Measurements from ENCODE around the gene RPL22L1.

GRCh38 chr3:170910542-170910941 is 40.5 kb upstream of the RPL22L1 start:
- no peak for TF ChIP-seq EZH2phosphoT487 (IDR thresholded peaks at IDR 0.05)
- TF ChIP-seq, protein P1, sequence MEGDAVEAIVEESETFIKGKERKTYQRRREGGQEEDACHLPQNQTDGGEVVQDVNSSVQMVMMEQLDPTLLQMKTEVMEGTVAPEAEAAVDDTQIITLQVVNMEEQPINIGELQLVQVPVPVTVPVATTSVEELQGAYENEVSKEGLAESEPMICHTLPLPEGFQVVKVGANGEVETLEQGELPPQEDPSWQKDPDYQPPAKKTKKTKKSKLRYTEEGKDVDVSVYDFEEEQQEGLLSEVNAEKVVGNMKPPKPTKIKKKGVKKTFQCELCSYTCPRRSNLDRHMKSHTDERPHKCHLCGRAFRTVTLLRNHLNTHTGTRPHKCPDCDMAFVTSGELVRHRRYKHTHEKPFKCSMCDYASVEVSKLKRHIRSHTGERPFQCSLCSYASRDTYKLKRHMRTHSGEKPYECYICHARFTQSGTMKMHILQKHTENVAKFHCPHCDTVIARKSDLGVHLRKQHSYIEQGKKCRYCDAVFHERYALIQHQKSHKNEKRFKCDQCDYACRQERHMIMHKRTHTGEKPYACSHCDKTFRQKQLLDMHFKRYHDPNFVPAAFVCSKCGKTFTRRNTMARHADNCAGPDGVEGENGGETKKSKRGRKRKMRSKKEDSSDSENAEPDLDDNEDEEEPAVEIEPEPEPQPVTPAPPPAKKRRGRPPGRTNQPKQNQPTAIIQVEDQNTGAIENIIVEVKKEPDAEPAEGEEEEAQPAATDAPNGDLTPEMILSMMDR (IDR thresholded peaks at IDR 0.05) = no peak
- no peak for TF ChIP-seq EZH2 (IDR thresholded peaks at IDR 0.05)
